IMR-90 (cell line): ENCODE measurements around the gene SOX9. TPM values are rescaled to one million over a fixed set of nuclear protein-coding genes. Genes with fewer than 3 reads are reported as not detected.

Experiments
- ATAC-seq: fragments of 200-7000 bp; cut with Tn5 transposase; 2 replicates; pipeline ENCODE4 v1.9.1; 2020; ENCODE audit warnings: low read depth, mild to moderate bottlenecking, moderate library complexity
- BruUV-seq: library from RNA; stranded (reverse); fragments of 400-500 nt; replicated peaks from 2 replicates; lab custom pipeline; 2021; lab: Mats Ljungman, UMichigan
- CTCF ChIA-PET: fragments of 300-600 bp; formaldehyde crosslinking; extraction: SDS; loops from one replicate; lab custom pipeline; 2021; ENCODE audit warnings: antibody characterized with exemption; lab: Yijun Ruan, JAX
- POLR2A ChIA-PET: fragments of 300-600 bp; sonication (Branson Sonifier 250); formaldehyde crosslinking; loops from one replicate; lab custom pipeline; 2022; ENCODE audit warnings: antibody characterized with exemption; ENCODE audit not compliant: unreplicated experiment; lab: Charles Lee
- DNase-seq: peaks from one replicate; pipeline ENCODE4 v3.0.0; 2013
- H2AFZ ChIP-seq: replicated peaks from 2 replicates; pipeline ENCODE3; 2013; ENCODE audit warnings: low read length, mild to moderate bottlenecking; ENCODE audit not compliant: poor library complexity
- H2AK5ac ChIP-seq: 2 replicates; pipeline ENCODE4 v1.6.1; 2013; ENCODE audit warnings: low read depth, low read length, inconsistent platforms
- H2AK9ac ChIP-seq: replicated peaks from 2 replicates; pipeline ENCODE3; 2013; ENCODE audit warnings: mild to moderate bottlenecking, low read depth, low read length, moderate library complexity; ENCODE audit not compliant: poor library complexity
- H2BK120ac ChIP-seq: 2 replicates; pipeline ENCODE4 v1.6.1; 2013; ENCODE audit warnings: low read depth, low read length, inconsistent platforms
- H2BK15ac ChIP-seq: 3 replicates; pipeline ENCODE4 v1.6.1; 2013; ENCODE audit warnings: low read depth, low read length, inconsistent platforms
- H2BK20ac ChIP-seq: 2 replicates; pipeline ENCODE4 v1.6.1; 2013; ENCODE audit warnings: low read depth, mild to moderate bottlenecking, inconsistent platforms, low read length, moderate library complexity
- H2BK5ac ChIP-seq: 2 replicates; pipeline ENCODE4 v1.6.1; 2013; ENCODE audit warnings: mild to moderate bottlenecking, low read depth, low read length, inconsistent platforms; ENCODE audit not compliant: poor library complexity, severe bottlenecking
- H3K14ac ChIP-seq: replicated peaks from 2 replicates; pipeline ENCODE4 v1.6.1; 2013; ENCODE audit warnings: low read depth, low read length, inconsistent platforms
- H3K18ac ChIP-seq: 2 replicates; pipeline ENCODE4 v1.6.1; 2013; ENCODE audit warnings: low read depth, low read length, control low read depth
- H3K23ac ChIP-seq: 2 replicates; pipeline ENCODE4 v1.6.1; 2013; ENCODE audit warnings: low read depth, low read length, inconsistent platforms
- H3K27ac ChIP-seq: 2 replicates; pipeline ENCODE4 v1.5.1; 2013; ENCODE audit warnings: mild to moderate bottlenecking, control low read depth, low read length; ENCODE audit not compliant: insufficient read depth
- H3K27me3 ChIP-seq: 2 replicates; pipeline ENCODE4 v1.6.1; 2013; ENCODE audit warnings: low read length; ENCODE audit not compliant: control insufficient read depth, insufficient read depth
- H3K36me3 ChIP-seq: 2 replicates; pipeline ENCODE4 v1.6.1; 2013; ENCODE audit warnings: low read length, mixed read lengths; ENCODE audit not compliant: control insufficient read depth, insufficient read depth
- H3K4ac ChIP-seq: 2 replicates; pipeline ENCODE4 v1.6.1; 2013; ENCODE audit warnings: low read depth, low read length, inconsistent platforms
- H3K4me1 ChIP-seq: 2 replicates; pipeline ENCODE4 v1.6.1; 2013; ENCODE audit warnings: low read length, mixed read lengths; ENCODE audit not compliant: control insufficient read depth, insufficient read depth
- H3K4me2 ChIP-seq: 2 replicates; pipeline ENCODE4 v1.6.1; 2013; ENCODE audit warnings: low read depth, mild to moderate bottlenecking, control low read depth, low read length, moderate library complexity
- H3K4me3 ChIP-seq: 2 replicates; pipeline ENCODE4 v1.5.1; 2013; ENCODE audit warnings: low read depth, mild to moderate bottlenecking, control low read depth, low read length, moderate library complexity; ENCODE audit not compliant: insufficient read depth
- H3K56ac ChIP-seq: 2 replicates; pipeline ENCODE4 v1.6.1; 2013; ENCODE audit warnings: low read length, inconsistent platforms; ENCODE audit not compliant: insufficient read depth; ENCODE audit errors: extremely low read depth
- H3K79me1 ChIP-seq, 2 experiments: 2 replicates each; pipeline ENCODE4 v1.6.1; 2013; ENCODE audit warnings: low read length in 2 of 2, inconsistent platforms in 1 of 2, low read depth in 1 of 2
- H3K9ac ChIP-seq: 2 replicates; pipeline ENCODE4 v1.6.1; 2013; ENCODE audit warnings: low read depth, low read length, control low read depth
- H3K9me1 ChIP-seq: 2 replicates; pipeline ENCODE4 v1.6.1; 2013; ENCODE audit warnings: low read length, inconsistent platforms; ENCODE audit not compliant: insufficient read depth
- H3K9me3 ChIP-seq: 2 replicates; pipeline ENCODE4 v1.6.1; 2013; ENCODE audit warnings: low read length; ENCODE audit not compliant: control insufficient read depth, insufficient read depth
- H4K20me1 ChIP-seq: 2 replicates; pipeline ENCODE4 v1.6.1; 2013; ENCODE audit warnings: low read length, inconsistent platforms; ENCODE audit not compliant: insufficient read depth
- H4K5ac ChIP-seq: 2 replicates; pipeline ENCODE4 v1.6.1; 2013; ENCODE audit warnings: mild to moderate bottlenecking, low read depth, low read length, control low read depth
- H4K8ac ChIP-seq, 2 experiments: 2 replicates each; pipeline ENCODE4 v1.6.1; 2013; ENCODE audit warnings: low read depth in 2 of 2, low read length in 2 of 2, control low read depth in 1 of 2, inconsistent platforms in 1 of 2
- H4K91ac ChIP-seq: 2 replicates; pipeline ENCODE4 v1.6.1; 2013; ENCODE audit warnings: low read depth, low read length, inconsistent platforms; ENCODE audit not compliant: insufficient read depth
- BHLHE40 ChIP-seq: fragments of 150-350 bp; IDR thresholded peaks from 2 replicates; pipeline ENCODE4 v1.6.1; 2016; ENCODE audit warnings: mild to moderate bottlenecking, low read depth, low read length
- CEBPB ChIP-seq: IDR thresholded peaks from 2 replicates; pipeline ENCODE4 v1.6.1; 2012; ENCODE audit warnings: low read depth, low read length, improper control_type of control experiment
- CHD1 ChIP-seq: IDR thresholded peaks from 2 replicates; pipeline ENCODE4 v1.6.1; 2012; ENCODE audit warnings: low read depth, low read length, improper control_type of control experiment
- CTCF ChIP-seq: conservative IDR thresholded peaks from 2 replicates; pipeline ENCODE4 v1.5.1; 2012; ENCODE audit warnings: mild to moderate bottlenecking, low read depth, low read length, improper control_type of control experiment
- FOS ChIP-seq: fragments of 150-350 bp; IDR thresholded peaks from 2 replicates; pipeline ENCODE4 v1.6.1; 2016; ENCODE audit warnings: low read depth, low read length
- MAFK ChIP-seq: IDR thresholded peaks from 2 replicates; pipeline ENCODE4 v1.6.1; 2012; ENCODE audit warnings: low read depth, low read length, improper control_type of control experiment
- MAZ ChIP-seq: IDR thresholded peaks from 2 replicates; pipeline ENCODE4 v1.6.1; 2012; ENCODE audit warnings: low read depth, mild to moderate bottlenecking, low read length, improper control_type of control experiment, moderate library complexity, borderline replicate concordance
- MXI1 ChIP-seq: IDR thresholded peaks from 2 replicates; pipeline ENCODE4 v1.6.1; 2012; ENCODE audit warnings: low read depth, mild to moderate bottlenecking, low read length, moderate library complexity, borderline replicate concordance
- POLR2A ChIP-seq: IDR thresholded peaks from 2 replicates; pipeline ENCODE4 v1.6.1; 2012; ENCODE audit warnings: mild to moderate bottlenecking, low read depth, low read length
- RAD21 ChIP-seq: IDR thresholded peaks from 2 replicates; pipeline ENCODE4 v1.6.1; 2012; ENCODE audit warnings: low read length, improper control_type of control experiment
- RCOR1 ChIP-seq: IDR thresholded peaks from 2 replicates; pipeline ENCODE4 v1.6.1; 2012; ENCODE audit warnings: mild to moderate bottlenecking, low read length, improper control_type of control experiment; ENCODE audit not compliant: insufficient replicate concordance
- RFX5 ChIP-seq: IDR thresholded peaks from 2 replicates; pipeline ENCODE4 v1.8.0; 2012; ENCODE audit warnings: low read depth, mild to moderate bottlenecking, low read length, moderate library complexity
- WGBS, 2 experiments: methylation state at CpG; one replicate each; pipeline versions ENCODE4 v1.1.5 to v1.1.7; 2013; ENCODE audit warnings: missing lambda C conversion rate in 2 of 2; ENCODE audit not compliant: insufficient read length in 1 of 2; ENCODE audit errors: extremely low coverage in 2 of 2; 5-methylcytosine and 5-hydroxymethylcytosine counted together
- dilution Hi-C: fragments of 300-500 bp; cut with HindIII; formaldehyde crosslinking; loops from one replicate; pipeline ENCODE4 v1.14.3; 2018; ENCODE audit warnings: low sequenced_read_pairs; ENCODE audit not compliant: unreplicated experiment
- in situ Hi-C: fragments of 300-500 bp; cut with MboI; formaldehyde crosslinking; loops from 3 replicates; pipeline ENCODE4 v1.14.3; 2019; ENCODE audit warnings: low sequenced_read_pairs, inconsistent platforms, mixed read lengths
- intact Hi-C: fragments of 100-400 bp; cut with micrococcal nuclease; formaldehyde crosslinking; loops from 2 replicates; pipeline ENCODE4 v1.10.0; 2022
- polyA plus RNA-seq, 3 experiments: library from polyadenylated mRNA; depleted of rRNA; stranded (reverse); fragments of >200 nt; gene quantifications; 2 replicates each; pipeline ENCODE4 v1.2.3, GENCODE V29; 2012; ENCODE audit warnings: low replicate concordance in 1 of 3
- total RNA-seq: library from RNA; depleted of rRNA; stranded (reverse); fragments of >200 nt; gene quantifications from 2 replicates; pipeline ENCODE4 v1.2.3, GENCODE V29; 2012

Gene SOX9
- total and polyA plus RNA-seq, 2 of the 4 experiments (the other 2 are of a cell fraction) = 4.1 to 12.7 TPM

DNA sequence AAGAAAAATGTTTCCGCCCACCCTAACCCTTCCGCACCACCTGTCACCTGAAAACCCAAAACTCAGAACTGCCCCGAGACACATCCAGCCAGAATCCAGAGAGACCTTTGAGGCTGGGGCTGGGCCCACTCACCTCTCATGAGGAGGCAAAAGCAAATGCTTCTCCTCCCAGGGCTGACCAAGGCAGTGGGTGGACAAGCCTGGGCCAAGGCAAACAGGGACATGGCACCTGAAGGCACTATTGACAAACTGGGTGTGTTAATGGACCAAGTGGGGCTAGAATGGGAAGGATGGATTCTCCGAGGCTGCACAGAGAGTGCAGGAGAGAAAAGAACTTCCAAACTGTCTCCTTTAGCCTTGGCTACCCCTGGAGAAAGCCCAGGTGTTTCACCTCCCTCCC, 54.4 kb downstream of the SOX9 start:
- Histone ChIP-seq H2BK20ac (no peak overlapping the region), H3K27ac (no peak overlapping the region), H4K8ac (no peak overlapping the region), H2AK9ac (no peak overlapping the region), H2BK15ac (no peak overlapping the region), H3K4me2 (no peak overlapping the region), H3K4ac (no peak overlapping the region), H3K27me3 (no peaks in the 10 kb centered on the region), H3K14ac (no peak overlapping the region), H2AK5ac (peak overlapping the region; percentile 56), H2BK5ac (no peak overlapping the region), H3K18ac (no peak overlapping the region), H3K4me1 (no peaks in the 10 kb centered on the region; the same call in 1 of the 2 replicates), H3K9ac (no peak overlapping the region), H3K9me1 (no peaks in the 10 kb centered on the region), H4K91ac (peak overlapping the region; percentile 33; the same call in 1 of the 2 replicates), H3K56ac (no peak overlapping the region), H4K20me1 (no peaks in the 10 kb centered on the region), H3K4me3 (no peak overlapping the region), H3K23ac (no peak overlapping the region), H3K79me1 (no peaks in the 10 kb centered on the region), H3K9me3 (no peaks in the 10 kb centered on the region), H2AFZ (no peak overlapping the region), H2BK120ac (no peak overlapping the region), H4K5ac (no peak overlapping the region), H3K36me3 (no peaks in the 10 kb centered on the region)
- in situ Hi-C loops (no loop called here), intact Hi-C loops (no loop called here), dilution Hi-C loops (no loop called here)
- CTCF ChIA-PET = no interaction called here
- ATAC-seq (no peak), DNase-seq (no peak)
- TF ChIP-seq RFX5 (no peak), RAD21 (no peak), FOS (no peak), CHD1 (no peak), BHLHE40 (no peak), CEBPB (no peak), RCOR1 (no peak), CTCF (no peak), MXI1 (no peak), POLR2A (no peak), MAFK (no peak), MAZ (no peak)
- no TSS peak for BruUV-seq
- 100% methylated on average over 1 of the region's 4 CpGs; no CpG with 5 or more reads in 1 of the 2 experiments for WGBS, 2 experiments
- POLR2A ChIA-PET = no interaction called here
